PC-9 (cell line): ENCODE measurements around the gene OAT.

Experiments
- EZH2 ChIP-seq: fragments of 200-600 bp; sonication (generic); IDR thresholded peaks from 2 replicates; pipeline ENCODE4 v1.8.0; 2017; ENCODE audit warnings: antibody characterized with exemption, low read depth
- TF ChIP-seq, protein P1 (sequence below): fragments of 200-600 bp; sonication (generic); conservative IDR thresholded peaks from 2 replicates; pipeline ENCODE4 v1.6.1; 2017; ENCODE audit warnings: mixed run types, antibody characterized with exemption, mild to moderate bottlenecking, moderate library complexity

DNA sequence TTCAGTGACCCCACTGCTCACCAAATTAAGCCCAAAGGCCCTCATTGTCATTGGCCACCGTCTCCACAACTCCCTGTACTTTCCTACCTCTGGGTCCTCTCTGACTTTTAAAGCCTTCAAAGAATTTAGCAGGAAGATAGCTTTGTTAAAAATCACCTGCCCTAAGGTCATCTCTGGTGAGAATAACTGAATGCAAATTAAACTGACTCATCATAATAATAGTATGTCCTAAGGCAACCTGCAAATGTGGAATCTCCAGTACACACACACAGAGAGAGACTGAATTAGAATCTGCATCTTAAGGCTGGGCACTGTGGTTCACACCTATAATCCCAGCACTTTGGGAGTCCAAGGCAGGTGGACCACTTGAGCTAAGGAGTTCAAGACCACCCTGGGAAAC, 24.1 kb downstream of the OAT start:
- TF ChIP-seq, protein P1, sequence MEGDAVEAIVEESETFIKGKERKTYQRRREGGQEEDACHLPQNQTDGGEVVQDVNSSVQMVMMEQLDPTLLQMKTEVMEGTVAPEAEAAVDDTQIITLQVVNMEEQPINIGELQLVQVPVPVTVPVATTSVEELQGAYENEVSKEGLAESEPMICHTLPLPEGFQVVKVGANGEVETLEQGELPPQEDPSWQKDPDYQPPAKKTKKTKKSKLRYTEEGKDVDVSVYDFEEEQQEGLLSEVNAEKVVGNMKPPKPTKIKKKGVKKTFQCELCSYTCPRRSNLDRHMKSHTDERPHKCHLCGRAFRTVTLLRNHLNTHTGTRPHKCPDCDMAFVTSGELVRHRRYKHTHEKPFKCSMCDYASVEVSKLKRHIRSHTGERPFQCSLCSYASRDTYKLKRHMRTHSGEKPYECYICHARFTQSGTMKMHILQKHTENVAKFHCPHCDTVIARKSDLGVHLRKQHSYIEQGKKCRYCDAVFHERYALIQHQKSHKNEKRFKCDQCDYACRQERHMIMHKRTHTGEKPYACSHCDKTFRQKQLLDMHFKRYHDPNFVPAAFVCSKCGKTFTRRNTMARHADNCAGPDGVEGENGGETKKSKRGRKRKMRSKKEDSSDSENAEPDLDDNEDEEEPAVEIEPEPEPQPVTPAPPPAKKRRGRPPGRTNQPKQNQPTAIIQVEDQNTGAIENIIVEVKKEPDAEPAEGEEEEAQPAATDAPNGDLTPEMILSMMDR, result no peak
- TF ChIP-seq EZH2, result no peak
